GM12878 (cell line): ENCODE results near the gene PPP1R12B. TPM values are rescaled to one million over a fixed set of nuclear protein-coding genes. Genes with fewer than 3 reads are reported as not detected.

Experiments used
- ATAC-seq: fragments of 200-7000 bp; cut with Tn5 transposase; 3 replicates; pipeline ENCODE4 v1.9.1; 2020; ENCODE audit warnings: mild to moderate bottlenecking, moderate library complexity
- BruUV-seq: library from RNA; stranded (reverse); fragments of 400-500 nt; replicated peaks from 2 replicates; lab custom pipeline; 2021; lab: Mats Ljungman, UMichigan
- CTCF ChIA-PET: fragments of 300-600 bp; sonication (Branson Sonifier 250); formaldehyde crosslinking; extraction: SDS; loops from one replicate; lab custom pipeline; 2021; ENCODE audit warnings: inconsistent platforms; lab: Yijun Ruan, JAX
- POLR2A ChIA-PET: fragments of 350-600 bp; formaldehyde crosslinking; extraction: SDS; loops from one replicate; lab custom pipeline; 2021; ENCODE audit warnings: inconsistent platforms; lab: Charles Lee
- RAD21 ChIA-PET: fragments of 300-600 bp; sonication (Branson Sonifier 250); formaldehyde crosslinking; loops from one replicate; lab custom pipeline; 2023; ENCODE audit warnings: antibody characterized with exemption; ENCODE audit not compliant: unreplicated experiment; lab: Charles Lee
- SMC1A ChIA-PET: fragments of 300-600 bp; sonication (Branson Sonifier 250); formaldehyde crosslinking; loops from one replicate; lab custom pipeline; 2023; ENCODE audit not compliant: unreplicated experiment, uncharacterized antibody; lab: Charles Lee
- DNase-seq: peaks from one replicate; pipeline ENCODE4 v3.0.0-alpha.2; 2011; ENCODE audit warnings: low read depth, low spot score
- FAIRE-seq: peaks from 3 replicates; lab custom pipeline; 2011; peaks lifted over from hg19 to GRCh38; lab: Jason Lieb, UNC
- H2AFZ ChIP-seq: 2 replicates; pipeline ENCODE4 v1.6.0; 2011; ENCODE audit warnings: low read depth, low read length, control low read depth; ENCODE audit not compliant: control insufficient read depth
- H3K27ac ChIP-seq: 2 replicates; pipeline ENCODE4 v1.5.1; 2011; ENCODE audit warnings: control low read depth; ENCODE audit not compliant: control insufficient read depth, insufficient read depth
- H3K27me3 ChIP-seq, 2 experiments: replicated peaks in 1 of 2; 2 replicates each; pipeline versions ENCODE4 v1.6.0 to v1.6.1; 2011; ENCODE audit warnings: low read length in 1 of 2; ENCODE audit not compliant: control insufficient read depth in 2 of 2, insufficient read depth in 2 of 2
- H3K36me3 ChIP-seq, 2 experiments: 2 replicates each; pipeline ENCODE4 v1.5.1; 2011; ENCODE audit warnings: low read length in 1 of 2; ENCODE audit not compliant: control insufficient read depth in 2 of 2, insufficient read depth in 2 of 2
- H3K4me1 ChIP-seq: 2 replicates; pipeline ENCODE4 v1.6.1; 2011; ENCODE audit warnings: mild to moderate bottlenecking, low read length, moderate library complexity, mixed read lengths; ENCODE audit not compliant: control insufficient read depth, insufficient read depth
- H3K4me2 ChIP-seq: 2 replicates; pipeline ENCODE4 v1.6.0; 2011; ENCODE audit warnings: control low read depth; ENCODE audit not compliant: control insufficient read depth, insufficient read depth
- H3K4me3 ChIP-seq: fragments of 200-600 bp; sonication (generic); 2 replicates; pipeline ENCODE4 v1.5.1; 2016
- H3K79me2 ChIP-seq: 2 replicates; pipeline ENCODE4 v1.6.0; 2011; ENCODE audit warnings: low read length; ENCODE audit not compliant: control insufficient read depth, insufficient read depth
- H3K9ac ChIP-seq: 2 replicates; pipeline ENCODE4 v1.8.0; 2011; ENCODE audit warnings: low read length, control low read depth, mixed read lengths; ENCODE audit not compliant: control insufficient read depth, insufficient read depth
- H3K9me3 ChIP-seq: replicated peaks from 3 replicates; pipeline ENCODE4 v1.5.1; 2011; ENCODE audit warnings: mild to moderate bottlenecking, low read length; ENCODE audit not compliant: control insufficient read depth, insufficient read depth
- H4K20me1 ChIP-seq: 2 replicates; pipeline ENCODE4 v1.6.0; 2011; ENCODE audit not compliant: control insufficient read depth, insufficient read depth
- CREM ChIP-seq: IDR thresholded peaks from 2 replicates; pipeline ENCODE4 v1.6.1; 2014; ENCODE audit warnings: antibody characterized with exemption, low read depth
- ELK1 ChIP-seq: IDR thresholded peaks from 2 replicates; pipeline ENCODE4 v1.6.1; 2012; ENCODE audit warnings: low read depth, low read length, improper control_type of control experiment
- MYB ChIP-seq: fragments of 150-350 bp; IDR thresholded peaks from 2 replicates; pipeline ENCODE4 v1.6.1; 2014; ENCODE audit warnings: mild to moderate bottlenecking, low read depth, low read length, borderline replicate concordance
- MYC ChIP-seq: IDR thresholded peaks from 2 replicates; pipeline ENCODE4 v1.6.1; 2011; ENCODE audit warnings: mild to moderate bottlenecking, low read length, moderate library complexity, inconsistent platforms; ENCODE audit not compliant: insufficient read depth, insufficient replicate concordance, insufficient read length, severe bottlenecking
- USF2 ChIP-seq: IDR thresholded peaks from 2 replicates; pipeline ENCODE4 v1.6.1; 2011; ENCODE audit warnings: low read depth, low read length, improper control_type of control experiment, borderline replicate concordance
- WGBS: methylation state at CpG from one replicate; pipeline ENCODE4 v1.1.6; 2016; ENCODE audit warnings: low lambda C conversion rate; ENCODE audit not compliant: insufficient replicate concordance, insufficient coverage; ENCODE audit errors: missing lambda C conversion rate; 5-methylcytosine and 5-hydroxymethylcytosine counted together
- in situ Hi-C: fragments of 300-500 bp; cut with MboI; formaldehyde crosslinking; loops from 9 replicates; pipeline ENCODE4 v1.14.3; 2018; ENCODE audit warnings: mixed read lengths
- intact Hi-C: fragments of 100-400 bp; cut with micrococcal nuclease; formaldehyde crosslinking; loops from one replicate; pipeline ENCODE4 v1.14.2; 2022; ENCODE audit not compliant: unreplicated experiment
- polyA plus RNA-seq, 11 experiments: library from polyadenylated mRNA; depleted of rRNA in 4 of 11; unstranded in 6 of 11; stranded (reverse) in 5 of 11; fragments of >200 nt; fragmentation: Nextera tagmentation in 4 of 11; fragmentation: Illumina TruSeq in 1 of 11; extraction: Ambion mirVana in 4 of 11; extraction: Trizol in 1 of 11; gene quantifications; 1 replicate in 1 of 11; 2 replicates in 10 of 11; pipeline versions ENCODE4 v1.2.1 to v1.2.3, GENCODE V29; 2011 to 2016; ENCODE audit warnings: inconsistent platforms in 2 of 11, missing spikeins in 2 of 11, low read depth in 1 of 11
- total RNA-seq, 4 experiments: library from RNA; depleted of rRNA in 3 of 4; stranded (reverse); fragments of >200 nt in 3 of 4; fragmentation: Illumina TruSeq in 1 of 4; extraction: Trizol in 1 of 4; gene quantifications; 2 replicates each; pipeline versions ENCODE4 v1.2.1 to v1.2.3, GENCODE V29; 2013 to 2021
- TF ChIP-seq, protein P1 (sequence below): fragments of 450-650 bp; IDR thresholded peaks from 2 replicates; pipeline ENCODE4 v1.6.1; 2017; ENCODE audit warnings: mild to moderate bottlenecking, moderate library complexity

PPP1R12B gene
- total and polyA plus RNA-seq, 10 of the 15 experiments (the other 5 are each of a cell fraction or from before 2014, with no cell fraction given), result 0.29 to 9.4 (median 4.7) TPM

- Histone ChIP-seq H3K4me3 (no peak overlapping the region), H3K4me2 (no peak overlapping the region), H3K27ac (no peak overlapping the region), H3K79me2 (no peaks in the 10 kb centered on the region), H2AFZ (no peak overlapping the region), H3K9ac (no peak overlapping the region), H3K4me1 (no peaks in the 10 kb centered on the region), H3K9me3 (no peaks in the 10 kb centered on the region), H3K27me3 (no peaks in the 10 kb centered on the region), H4K20me1 (no peaks in the 10 kb centered on the region), H3K36me3 (no peaks in the 10 kb centered on the region)
- ChIA-PET CTCF (interaction anchor here (1.0 to 1.4 kb wide), 3 partner anchors 10 to 131 kb away, joined by 3 to 7 read pairs (median 6); partner anchors contain the start of genes LGR6 and UBE2T), SMC1A (interaction anchor here (0.9 to 1.3 kb wide), 3 partner anchors 10 to 134 kb away, joined by 3 read pairs; no protein-coding TSS in a partner anchor), POLR2A (no interaction called here), RAD21 (no interaction called here)
- intact Hi-C loops, result no loop called here
- ATAC-seq (no peak), FAIRE-seq (no peak), DNase-seq (no peak)
- no TSS peak for BruUV-seq
- WGBS, result 45% methylated on average over 4 of the region's 4 CpGs
- in situ Hi-C loops, result no loop called here
- TF ChIP-seq CREM (no peak), MYB (no peak), MYC (no peak), USF2 (no peak), ELK1 (no peak)
- TF ChIP-seq, protein P1, sequence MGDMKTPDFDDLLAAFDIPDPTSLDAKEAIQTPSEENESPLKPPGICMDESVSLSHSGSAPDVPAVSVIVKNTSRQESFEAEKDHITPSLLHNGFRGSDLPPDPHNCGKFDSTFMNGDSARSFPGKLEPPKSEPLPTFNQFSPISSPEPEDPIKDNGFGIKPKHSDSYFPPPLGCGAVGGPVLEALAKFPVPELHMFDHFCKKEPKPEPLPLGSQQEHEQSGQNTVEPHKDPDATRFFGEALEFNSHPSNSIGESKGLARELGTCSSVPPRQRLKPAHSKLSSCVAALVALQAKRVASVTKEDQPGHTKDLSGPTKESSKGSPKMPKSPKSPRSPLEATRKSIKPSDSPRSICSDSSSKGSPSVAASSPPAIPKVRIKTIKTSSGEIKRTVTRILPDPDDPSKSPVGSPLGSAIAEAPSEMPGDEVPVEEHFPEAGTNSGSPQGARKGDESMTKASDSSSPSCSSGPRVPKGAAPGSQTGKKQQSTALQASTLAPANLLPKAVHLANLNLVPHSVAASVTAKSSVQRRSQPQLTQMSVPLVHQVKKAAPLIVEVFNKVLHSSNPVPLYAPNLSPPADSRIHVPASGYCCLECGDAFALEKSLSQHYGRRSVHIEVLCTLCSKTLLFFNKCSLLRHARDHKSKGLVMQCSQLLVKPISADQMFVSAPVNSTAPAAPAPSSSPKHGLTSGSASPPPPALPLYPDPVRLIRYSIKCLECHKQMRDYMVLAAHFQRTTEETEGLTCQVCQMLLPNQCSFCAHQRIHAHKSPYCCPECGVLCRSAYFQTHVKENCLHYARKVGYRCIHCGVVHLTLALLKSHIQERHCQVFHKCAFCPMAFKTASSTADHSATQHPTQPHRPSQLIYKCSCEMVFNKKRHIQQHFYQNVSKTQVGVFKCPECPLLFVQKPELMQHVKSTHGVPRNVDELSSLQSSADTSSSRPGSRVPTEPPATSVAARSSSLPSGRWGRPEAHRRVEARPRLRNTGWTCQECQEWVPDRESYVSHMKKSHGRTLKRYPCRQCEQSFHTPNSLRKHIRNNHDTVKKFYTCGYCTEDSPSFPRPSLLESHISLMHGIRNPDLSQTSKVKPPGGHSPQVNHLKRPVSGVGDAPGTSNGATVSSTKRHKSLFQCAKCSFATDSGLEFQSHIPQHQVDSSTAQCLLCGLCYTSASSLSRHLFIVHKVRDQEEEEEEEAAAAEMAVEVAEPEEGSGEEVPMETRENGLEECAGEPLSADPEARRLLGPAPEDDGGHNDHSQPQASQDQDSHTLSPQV, result no peak
Observed at GRCh38 chr1:202323731-202324130, 24.8 kb upstream of the PPP1R12B start.
